Ovary (tissue), 9 donors: ENCODE results near the gene NFIA. TPM values are rescaled to one million over a fixed set of nuclear protein-coding genes. Genes with fewer than 3 reads are reported as not detected.

Source experiments
- DNase-seq, 5 donors: peaks; one replicate each; pipeline ENCODE4 v3.0.0-alpha.2; 2019 to 2020
- H3K27ac ChIP-seq, 2 donors: fragments of 200-600 bp; one replicate each; pipeline versions ENCODE4 v1.5.1 to v1.8.0; 2019 to 2022
- H3K27me3 ChIP-seq: fragments of 200-600 bp; one replicate; pipeline ENCODE4 v1.8.0; 2022
- H3K36me3 ChIP-seq: fragments of 200-600 bp; sonication (generic); one replicate; pipeline ENCODE4 v1.5.1; 2019
- H3K4me1 ChIP-seq: one replicate; pipeline ENCODE4 v1.8.1; 2013; ENCODE audit warnings: mild to moderate bottlenecking, moderate library complexity; ENCODE audit not compliant: insufficient read depth
- H3K4me3 ChIP-seq: fragments of 200-600 bp; sonication (generic); one replicate; pipeline ENCODE4 v1.5.1; 2017
- H3K9me3 ChIP-seq, 2 donors: fragments of 200-600 bp in 1 of 2; sonication (generic) in 1 of 2; one replicate each; pipeline versions ENCODE4 v1.5.1 to v1.8.1; 2013 to 2019; ENCODE audit warnings: mild to moderate bottlenecking in 1 of 2, moderate library complexity in 1 of 2
- CTCF ChIP-seq, 3 donors: fragments of 450-650 bp in 2 of 3; fragments of 200-600 bp in 1 of 3; IDR thresholded peaks; one replicate each; pipeline versions ENCODE4 v1.5.1 to v1.8.0; 2016 to 2022; ENCODE audit warnings: antibody characterized with exemption in 3 of 3, mild to moderate bottlenecking in 1 of 3
- EP300 ChIP-seq: sonication (generic); formaldehyde crosslinking; IDR thresholded peaks from one replicate; pipeline ENCODE4 v1.6.1; 2017; ENCODE audit warnings: antibody characterized with exemption
- POLR2A ChIP-seq: fragments of 450-650 bp; IDR thresholded peaks from one replicate; pipeline ENCODE4 v1.6.1; 2017; ENCODE audit warnings: antibody characterized with exemption, mild to moderate bottlenecking, moderate library complexity
- WGBS, 3 donors: extraction: QIAGEN DNeasy Blood & Tissue Kit in 1 of 3; methylation state at CpG; one replicate each; pipeline versions ENCODE4 v1.1.5 to v1.1.7; 2013 to 2017; 5-methylcytosine and 5-hydroxymethylcytosine counted together
- intact Hi-C, 4 donors: fragments of 100-400 bp; cut with DNase I; formaldehyde crosslinking; loops; one replicate each; pipeline versions ENCODE4 v1.11.0 to v1.15.1; 2022 to 2023
- polyA plus RNA-seq, 2 donors: library from polyadenylated mRNA; stranded (reverse); fragments of 200-250 nt in 1 of 2; fragments of 350-450 nt in 1 of 2; fragmentation: Illumina TruSeq in 1 of 2; extraction: RNeasy Lipid Tissue Mini Kit (QIAGEN cat#74804) in 1 of 2; gene quantifications; one replicate each; pipeline ENCODE4 v1.2.3, GENCODE V29; 2013 to 2014
- total RNA-seq, 7 donors: library from RNA; depleted of rRNA in 2 of 7; stranded (reverse); fragments of >200 nt in 2 of 7; fragmentation: NEBNext Ultra II Directional in 3 of 7; extraction: Animal tissue kit (Norgen Biotek cat#: 25700) in 3 of 7; gene quantifications; one replicate each; pipeline versions ENCODE4 v1.1.0 to v1.2.4, GENCODE V29; 2016 to 2023
- donor health status: DM: no; HTN: no; CAD: no; lungs with moderate emphysema.
- donor health status: DM: no; HTN: no; CAD: no.
- donor health status: Bipolar disorder and iron deficiency.
- donor health status: DM: yes; HTN: yes; CAD: no.
- donor health status: DM: no; HTN: no; CAD: no.
- donor health status: DM: yes; HTN: yes; CAD: no.

The NFIA gene
- total and polyA plus RNA-seq, 9 donors = 11.8 to 115 (median 80.9) TPM

GRCh38 chr1:61477301-61477700 lies 394.9 kb downstream of the NFIA start:
- no peaks in the 10 kb centered on the region for H3K36me3 ChIP-seq
- intact Hi-C loops = no loop called here
- no peak for TF ChIP-seq CTCF (IDR thresholded peaks at IDR 0.05)
- no peak for TF ChIP-seq EP300
- TF ChIP-seq POLR2A = no peak
- DNase-seq = no peak
- H3K27ac ChIP-seq = no peak overlapping the region
- H3K4me1 ChIP-seq = no peaks in the 10 kb centered on the region
- H3K9me3 ChIP-seq = no peaks in the 10 kb centered on the region
- 75 to 83% (median 75%) methylated on average over 7 of the region's 7 CpGs for WGBS, 3 donors
- H3K27me3 ChIP-seq = no peaks in the 10 kb centered on the region
- no peak overlapping the region for H3K4me3 ChIP-seq

- H3K27ac ChIP-seq = no peak overlapping the region
- no peak for DNase-seq
- H3K27me3 ChIP-seq = no peaks in the 10 kb centered on the region
- H3K4me3 ChIP-seq = no peak overlapping the region
- intact Hi-C loops = no loop called here
- no peaks in the 10 kb centered on the region for H3K9me3 ChIP-seq
- H3K36me3 ChIP-seq = no peaks in the 10 kb centered on the region
- 68 to 76% (median 70%) methylated on average over 4 of the region's 4 CpGs for WGBS, 3 donors
- no peak for TF ChIP-seq CTCF (IDR thresholded peaks at IDR 0.05)
- TF ChIP-seq POLR2A = no peak
- no peak for TF ChIP-seq EP300
- no peaks in the 10 kb centered on the region for H3K4me1 ChIP-seq
Observed at GRCh38 chr1:61480273-61480935, 398.0 kb downstream of the NFIA start.

- no peaks in the 10 kb centered on the region for H3K4me1 ChIP-seq
- H3K9me3 ChIP-seq = no peaks in the 10 kb centered on the region
- no peak for TF ChIP-seq CTCF (IDR thresholded peaks at IDR 0.05)
- no peak for TF ChIP-seq EP300
- no peak for TF ChIP-seq POLR2A
- intact Hi-C loops = no loop called here
- DNase-seq = no peak
- no peak overlapping the region for H3K4me3 ChIP-seq
- 62 to 70% (median 66%) methylated on average over 3 of the region's 3 CpGs for WGBS, 3 donors
- H3K27me3 ChIP-seq = no peaks in the 10 kb centered on the region
- H3K27ac ChIP-seq = no peak overlapping the region
- H3K36me3 ChIP-seq = no peaks in the 10 kb centered on the region
Observed at GRCh38 chr1:61481315-61481715, 399.0 kb downstream of the NFIA start.

GRCh38 chr1:61482170-61482734 lies 399.9 kb downstream of the NFIA start:
- intact Hi-C loops = no loop called here
- Histone ChIP-seq H3K4me3 (no peak overlapping the region), H3K27ac (no peak overlapping the region), H3K36me3 (no peaks in the 10 kb centered on the region), H3K27me3 (no peaks in the 10 kb centered on the region), H3K4me1 (no peaks in the 10 kb centered on the region), H3K9me3 (no peaks in the 10 kb centered on the region)
- no peak for DNase-seq
- TF ChIP-seq CTCF (IDR thresholded peaks at IDR 0.05) = no peak
- TF ChIP-seq POLR2A = no peak
- TF ChIP-seq EP300 = no peak
- 45 to 62% (median 53%) methylated on average over 7 of the region's 7 CpGs for WGBS, 3 donors
